GM19372 (cell line): ENCODE results near the gene TJP2.
A peak's percentile ranks its signal among the peaks of the same experiment; 100 is the strongest.
"Not testable (repeated sequence)": the region's sequence is repeated elsewhere in the genome, so short reads cannot be mapped to it uniquely, and the experiment has no call there.

ENCODE experiments used
- ATAC-seq: cut with Tn5 transposase; IDR thresholded peaks from one replicate; pipeline ENCODE4 v1.9.1; 2021; ENCODE audit warnings: mild to moderate bottlenecking, low read depth, moderate library complexity; ENCODE audit not compliant: unreplicated experiment

TJP2 gene

DNA sequence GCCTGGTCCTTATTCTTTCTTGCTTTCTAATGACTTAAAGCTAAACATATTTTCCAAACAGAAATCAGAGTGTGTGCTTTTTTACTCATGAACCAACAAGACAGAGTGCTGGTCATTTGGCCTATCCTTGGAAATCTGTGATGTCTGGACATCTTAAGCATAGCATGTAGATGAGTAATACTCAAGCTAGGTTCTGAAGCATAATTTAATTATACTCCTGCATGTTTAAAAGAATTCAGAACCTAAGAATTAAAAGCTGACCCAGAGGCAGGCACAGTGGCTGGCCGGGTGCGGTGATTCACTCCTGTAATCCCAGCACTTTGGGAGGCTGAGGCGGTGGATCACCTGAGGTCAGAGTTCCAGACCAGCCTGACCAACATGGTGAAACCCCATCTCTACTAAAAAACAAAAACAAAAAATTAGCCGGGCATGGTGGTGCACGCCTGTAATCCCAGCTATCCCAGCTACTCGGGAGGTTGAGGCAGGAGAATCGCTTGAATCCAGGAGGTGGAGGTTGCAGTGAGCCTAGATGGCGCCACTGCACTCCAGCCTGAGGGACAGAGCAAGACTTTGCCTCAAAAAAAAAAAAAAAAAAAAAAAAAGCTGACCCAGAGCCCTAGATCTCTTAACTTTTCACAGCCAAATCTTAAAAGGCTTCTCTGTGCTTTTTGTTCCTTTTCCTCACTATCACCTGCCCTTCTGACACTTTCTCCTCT is 16.2 kb upstream of the TJP2 start:
- ATAC-seq = no peak

DNA sequence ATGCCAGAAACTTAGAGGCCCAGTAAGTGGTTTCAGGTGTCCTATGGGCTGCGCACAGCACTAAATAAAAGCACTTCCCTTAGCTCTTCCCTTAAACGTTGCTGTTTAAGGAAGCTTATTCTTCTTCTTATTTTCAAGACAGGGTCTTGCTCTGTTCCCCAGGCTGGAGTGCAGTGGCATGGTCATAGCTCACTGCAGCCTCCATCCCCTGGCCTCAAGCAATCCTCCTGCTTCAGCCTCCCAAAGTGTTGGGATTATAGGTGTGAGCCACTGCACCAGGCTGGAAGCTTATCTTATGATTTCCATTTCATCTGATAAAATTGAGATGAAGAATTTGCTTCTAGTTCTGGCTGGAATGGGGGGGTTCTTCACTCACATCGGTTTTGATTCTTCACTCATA is 15.6 kb upstream of the TJP2 start:
- ATAC-seq = no peak

DNA sequence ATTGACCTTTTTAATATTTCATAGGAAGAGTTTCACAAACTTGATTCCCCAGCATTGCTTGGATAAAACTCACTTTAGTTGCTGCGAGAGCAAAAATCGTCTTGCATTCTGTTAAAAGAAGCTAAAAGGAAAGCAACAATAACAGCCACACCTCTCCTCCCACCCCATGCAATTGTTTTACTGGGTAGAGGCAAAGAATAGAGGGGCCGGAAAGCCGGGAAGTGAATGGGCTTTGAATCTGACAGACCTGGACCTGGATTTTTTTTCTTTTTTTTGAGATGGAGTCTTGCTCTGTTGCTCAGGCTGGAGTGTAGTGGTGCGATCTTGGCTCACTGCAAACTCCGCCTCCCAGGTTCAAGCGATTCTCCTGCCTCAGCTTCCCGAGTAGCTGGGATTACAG is 9.5 kb upstream of the TJP2 start:
- ATAC-seq = not testable (repeated sequence)

DNA sequence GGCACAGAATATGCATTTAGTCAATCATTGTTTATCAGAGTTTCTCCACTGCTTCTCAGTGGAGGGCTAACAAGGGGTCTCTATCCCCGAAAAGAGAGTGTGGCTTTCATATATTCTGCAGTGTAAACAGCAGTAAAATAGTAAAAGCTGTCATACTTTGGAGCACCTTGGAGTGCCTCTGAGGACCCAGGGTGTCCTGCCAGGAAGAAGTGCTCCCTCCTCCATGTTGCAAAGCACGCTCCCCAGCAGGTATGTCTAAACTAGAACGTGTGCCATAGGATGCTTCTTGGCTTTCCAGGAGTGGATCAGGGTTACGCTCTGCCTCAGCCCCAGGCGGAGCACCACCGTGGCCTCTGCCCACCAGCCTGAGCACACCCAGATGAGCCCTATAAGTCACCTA is 8.5 kb upstream of the TJP2 start:
- ATAC-seq = no peak

DNA sequence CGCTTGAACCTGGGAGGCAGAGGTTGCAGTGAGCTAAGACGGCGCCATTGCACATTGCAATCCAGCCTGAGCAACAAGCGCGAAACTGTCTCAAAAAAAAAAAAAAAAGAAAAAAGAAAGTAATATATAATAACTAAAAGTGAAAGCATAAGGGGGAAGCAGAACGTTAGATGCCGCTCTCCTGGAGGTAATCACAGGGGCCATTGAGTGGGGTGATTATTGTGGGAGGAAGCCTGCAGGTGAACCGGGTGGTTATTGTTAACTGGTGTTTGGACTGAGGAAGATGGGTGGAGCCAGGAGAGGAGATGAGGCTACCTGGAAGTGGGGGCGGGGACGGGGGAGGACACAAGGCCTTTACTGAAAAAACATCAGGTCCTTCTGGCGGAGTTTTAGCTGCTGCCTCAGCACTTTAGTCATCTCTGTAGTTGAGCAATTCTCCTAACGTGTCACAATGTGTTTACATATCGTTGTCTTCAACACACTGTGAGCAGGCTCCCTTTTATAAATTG is 5.3 kb upstream of the TJP2 start:
- no peak for ATAC-seq

DNA sequence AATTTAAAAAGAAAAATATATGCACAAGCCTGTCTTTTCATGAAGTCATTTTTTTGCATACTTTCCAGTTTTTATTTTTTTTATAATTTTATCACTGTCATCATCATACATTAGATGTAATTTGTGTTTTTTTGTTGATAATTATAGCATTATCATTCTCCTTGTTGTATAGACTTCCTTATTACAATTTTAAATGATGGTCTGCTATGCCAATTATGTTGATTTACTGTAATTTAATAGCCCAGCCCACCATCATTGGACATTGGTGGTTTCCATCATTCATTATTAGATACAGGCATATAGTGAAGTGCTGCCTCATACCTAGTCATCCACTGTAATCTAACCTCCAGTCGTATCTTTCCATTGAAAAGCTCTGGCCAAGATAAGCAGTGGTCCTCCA is 3.8 kb upstream of the TJP2 start:
- no peak for ATAC-seq

DNA sequence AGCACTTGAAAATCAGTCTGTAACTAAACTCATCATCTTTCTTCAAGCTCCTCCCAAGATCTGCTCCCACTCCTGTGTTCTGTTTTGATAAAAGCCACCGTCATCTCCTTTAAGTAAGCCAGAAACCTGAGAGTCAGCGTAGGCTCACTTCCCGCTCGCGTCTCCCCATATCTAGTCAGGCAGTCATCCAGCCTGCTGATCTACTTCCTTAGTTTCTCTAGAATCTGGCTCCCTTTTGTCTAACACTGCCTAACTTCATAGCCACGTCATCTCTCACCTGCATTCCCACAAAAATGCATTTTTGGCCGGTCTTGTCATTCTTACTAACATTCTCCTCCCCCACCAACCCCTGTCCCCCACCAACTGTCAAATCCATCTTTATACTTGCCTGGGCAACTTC is 3.0 kb upstream of the TJP2 start:
- ATAC-seq = no peak

DNA sequence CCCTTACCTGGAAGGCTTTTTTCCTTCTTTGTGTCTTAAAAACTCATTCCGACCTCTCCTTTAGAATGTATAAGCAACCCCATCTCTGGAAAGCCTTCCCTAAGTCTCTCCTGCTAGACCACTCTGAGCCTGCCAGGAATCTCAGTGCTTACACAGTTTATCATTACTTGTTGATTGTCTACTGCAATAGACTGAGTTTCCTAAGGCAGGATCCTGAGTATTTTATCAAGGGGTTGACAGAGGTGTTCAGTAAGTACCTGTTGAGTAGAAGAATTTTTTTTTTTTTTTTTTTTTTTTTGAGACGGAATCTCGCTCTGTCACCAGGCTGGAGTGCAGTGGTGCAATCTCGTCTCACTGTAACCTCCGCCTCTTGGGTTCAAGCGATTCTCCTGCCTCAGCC is 2.6 kb upstream of the TJP2 start:
- no peak for ATAC-seq

DNA sequence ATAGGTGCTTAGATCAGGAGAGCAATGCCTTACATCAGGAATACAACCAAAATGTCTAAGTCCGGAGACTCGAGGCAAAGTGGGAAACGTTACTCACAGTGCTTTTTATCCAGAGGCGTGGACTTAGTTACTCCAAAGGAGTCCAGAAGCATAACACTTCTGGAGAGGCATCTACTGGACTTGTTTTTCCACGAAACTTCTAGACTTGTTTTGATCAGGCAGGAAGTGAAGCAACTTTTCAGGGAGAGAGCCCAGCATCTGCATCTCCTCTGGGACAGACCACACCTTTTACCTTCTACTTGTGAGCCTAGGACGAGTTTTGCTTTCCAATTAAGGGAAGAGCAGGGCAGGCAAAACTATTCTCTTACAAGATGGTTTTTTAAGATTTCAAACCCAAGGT is 1.2 kb upstream of the TJP2 start:
- ATAC-seq = no peak

DNA sequence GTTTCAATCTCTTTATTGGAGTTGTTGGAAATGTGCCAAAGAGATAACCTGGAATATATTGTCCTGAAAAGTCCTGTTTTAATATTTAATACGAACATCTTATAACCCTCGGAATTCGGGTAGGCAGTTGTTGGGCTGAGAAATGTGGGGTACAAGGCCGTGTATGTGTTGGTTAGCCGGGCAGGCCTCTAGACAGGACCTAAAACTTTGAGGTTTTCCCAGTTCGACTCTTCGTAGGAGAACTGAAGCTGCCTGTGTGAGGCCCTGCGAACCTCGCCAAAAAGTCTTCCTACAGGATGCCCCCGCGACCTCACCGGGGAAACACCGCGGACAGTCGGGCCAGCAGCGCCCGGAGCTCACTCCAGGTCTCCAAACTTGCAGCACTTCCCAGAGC is 583 bp upstream of the TJP2 start:
- no peak for ATAC-seq

DNA sequence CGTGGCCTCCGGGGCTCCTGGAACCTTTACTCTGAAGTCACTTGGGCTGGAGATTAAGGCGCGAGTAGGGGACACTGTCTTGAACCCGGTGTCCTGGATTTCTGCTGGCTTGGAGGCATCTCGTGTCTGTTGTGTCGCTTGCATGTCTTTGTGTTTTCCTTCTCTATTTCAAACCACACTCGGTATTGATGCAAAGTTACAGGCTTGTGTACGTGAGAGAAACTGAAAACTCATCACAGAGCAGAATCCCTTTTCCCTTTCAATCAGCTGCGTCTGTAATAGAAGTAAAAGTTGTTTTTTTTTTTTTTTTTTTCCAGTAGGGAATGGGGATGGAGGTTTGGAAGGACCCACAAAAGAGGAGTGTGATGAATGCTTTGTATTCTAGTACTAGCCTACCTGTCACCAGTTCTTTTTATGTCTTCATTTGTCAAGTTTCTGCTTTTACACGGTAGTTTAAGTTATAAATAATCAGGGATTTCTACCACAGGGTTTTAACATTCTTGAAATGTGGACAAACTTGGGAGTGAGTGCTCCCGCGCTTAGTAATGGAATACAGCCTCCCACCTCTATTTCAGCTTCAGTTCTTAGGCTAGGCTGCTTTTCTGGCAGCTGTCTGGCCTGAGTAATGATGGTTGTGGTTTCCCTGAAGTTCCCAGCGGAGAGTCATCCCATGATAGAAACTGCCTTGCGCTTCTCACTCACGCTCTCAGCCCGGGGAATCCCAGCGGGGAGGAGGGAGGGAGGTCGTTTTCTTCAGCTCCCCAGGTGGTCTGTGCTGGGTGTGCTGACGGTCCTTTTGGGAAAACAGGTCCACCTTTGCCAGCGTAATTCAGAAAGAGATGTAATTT is 763 bp downstream of the TJP2 start:
- peak; percentile 31 for ATAC-seq

DNA sequence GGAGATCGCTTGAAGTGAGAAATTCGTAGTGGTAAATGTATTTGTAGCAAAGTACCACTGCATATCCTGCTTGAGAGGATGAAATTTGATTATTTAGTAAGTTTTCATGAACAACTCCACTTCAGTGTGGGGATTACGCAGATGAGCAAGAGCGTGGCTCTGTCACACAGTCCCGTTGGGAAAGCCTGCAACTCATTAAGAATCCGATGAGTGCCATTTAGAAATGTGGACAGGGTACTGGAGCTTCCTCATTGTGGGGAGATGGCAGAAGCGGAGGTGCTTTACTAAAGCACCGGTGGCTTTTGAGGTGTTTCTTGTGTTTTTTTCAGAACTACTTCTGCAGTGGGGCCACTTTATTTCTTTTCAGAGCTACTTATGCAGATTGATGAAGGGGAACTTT is 1.4 kb downstream of the TJP2 start:
- ATAC-seq = peak; percentile 31

DNA sequence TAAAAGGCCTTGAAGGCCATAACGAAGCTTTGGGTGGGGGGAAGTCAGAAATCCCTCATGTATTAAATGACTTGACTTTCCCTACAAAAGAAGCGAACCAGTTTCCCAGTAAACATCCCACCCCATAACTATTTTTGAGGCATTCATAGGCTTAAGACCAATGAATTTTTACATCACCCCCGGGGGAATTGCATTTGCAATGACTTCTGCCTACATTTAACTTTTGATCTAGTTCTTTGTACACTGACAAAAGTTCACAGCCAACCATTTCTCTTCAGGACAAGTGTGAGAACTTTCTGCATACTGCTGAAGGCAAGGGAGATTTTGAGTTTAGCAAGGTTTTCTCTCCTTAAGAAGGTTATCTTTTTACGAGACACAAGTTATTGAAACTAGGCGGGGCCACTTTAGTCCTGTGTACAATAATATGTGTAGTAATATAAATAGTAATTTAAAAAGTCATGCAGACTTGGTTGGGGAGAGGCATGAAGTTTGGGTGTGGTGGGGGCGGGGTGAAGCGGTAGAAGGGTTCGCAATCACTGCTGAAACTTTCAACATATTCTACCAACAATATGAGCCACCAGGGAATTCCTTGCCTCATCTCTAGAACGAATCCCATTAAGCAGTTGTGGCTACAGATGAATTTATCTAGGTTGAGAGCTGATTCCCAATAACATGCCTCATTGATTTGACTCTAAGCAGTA is 2.5 kb downstream of the TJP2 start:
- no peak for ATAC-seq

DNA sequence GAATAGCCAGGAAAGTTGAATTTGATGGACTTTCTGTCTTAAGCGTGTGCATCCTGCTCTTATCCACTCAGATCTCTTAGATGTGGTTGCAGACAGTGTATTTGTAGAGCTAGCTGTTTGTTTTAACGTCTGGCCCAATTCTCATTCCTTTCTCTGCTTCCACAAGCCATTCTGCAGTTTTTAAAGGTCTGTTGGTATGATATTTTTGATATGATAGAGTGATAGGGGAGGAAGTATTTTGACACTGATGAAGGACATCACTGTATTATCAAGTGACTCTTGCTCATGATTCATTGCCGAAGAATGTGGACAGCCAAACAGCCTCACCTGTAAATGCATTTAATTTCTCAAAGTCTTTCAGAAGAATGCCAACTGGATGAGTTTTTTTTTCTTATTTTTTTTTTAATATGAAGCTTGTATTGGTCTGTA is 4.5 kb downstream of the TJP2 start:
- no peak for ATAC-seq

DNA sequence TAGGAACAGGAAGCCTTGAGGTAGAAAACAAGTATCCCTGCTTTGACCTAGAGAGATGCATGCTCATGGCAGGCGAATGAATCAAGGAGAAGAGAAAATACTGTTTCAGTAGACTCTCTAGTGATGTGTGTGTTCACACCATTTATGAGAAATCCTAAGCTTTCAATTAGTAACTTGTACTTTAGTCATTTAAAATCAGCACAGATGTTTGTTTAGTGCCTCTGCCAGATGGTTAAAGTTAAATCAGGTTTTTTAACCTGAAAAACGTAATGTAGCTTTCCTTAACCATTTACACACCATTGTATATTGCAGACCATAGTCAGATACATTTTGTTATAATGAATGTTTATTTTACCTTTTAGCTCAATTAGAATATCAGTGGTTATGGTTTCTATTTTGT is 5.0 kb downstream of the TJP2 start:
- ATAC-seq = no peak

DNA sequence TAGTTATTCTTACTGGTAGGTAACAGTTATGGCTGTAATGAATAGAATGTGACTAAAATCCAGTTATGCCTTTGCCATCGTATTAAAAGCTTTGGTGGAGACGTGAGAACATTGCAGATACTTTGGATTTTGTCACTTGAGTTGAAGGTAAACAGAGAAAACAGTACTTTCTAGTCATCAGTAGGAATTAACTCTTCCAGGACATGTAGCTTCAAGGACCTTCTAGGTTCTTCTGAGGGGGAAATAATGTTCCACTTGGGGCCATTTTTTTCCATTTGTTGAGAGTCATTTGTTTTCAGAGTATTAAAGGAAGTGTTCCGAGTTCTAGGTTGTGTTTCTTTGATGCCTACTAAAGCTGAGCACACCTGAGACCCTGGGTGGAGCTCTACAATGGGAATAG is 6.1 kb downstream of the TJP2 start:
- ATAC-seq = no peak

DNA sequence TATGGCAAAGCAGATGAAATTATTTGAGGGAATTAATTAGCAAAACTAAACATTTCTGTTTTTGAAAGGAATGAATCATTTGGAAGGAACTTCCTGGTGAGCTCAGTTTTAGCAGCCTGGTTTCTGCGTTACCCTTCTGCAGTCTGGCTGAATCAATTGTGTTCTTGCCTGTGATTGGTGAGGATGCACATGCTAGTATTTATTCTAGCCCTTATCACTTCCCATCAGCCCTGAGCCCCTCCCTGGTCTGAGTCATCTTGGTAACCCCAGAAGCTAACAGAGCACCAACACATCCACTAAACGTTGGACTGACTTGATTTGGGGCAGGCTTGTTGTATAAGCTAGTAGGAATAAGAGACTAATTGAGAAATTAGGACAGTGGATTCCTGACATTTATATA is 6.6 kb downstream of the TJP2 start:
- ATAC-seq = no peak

DNA sequence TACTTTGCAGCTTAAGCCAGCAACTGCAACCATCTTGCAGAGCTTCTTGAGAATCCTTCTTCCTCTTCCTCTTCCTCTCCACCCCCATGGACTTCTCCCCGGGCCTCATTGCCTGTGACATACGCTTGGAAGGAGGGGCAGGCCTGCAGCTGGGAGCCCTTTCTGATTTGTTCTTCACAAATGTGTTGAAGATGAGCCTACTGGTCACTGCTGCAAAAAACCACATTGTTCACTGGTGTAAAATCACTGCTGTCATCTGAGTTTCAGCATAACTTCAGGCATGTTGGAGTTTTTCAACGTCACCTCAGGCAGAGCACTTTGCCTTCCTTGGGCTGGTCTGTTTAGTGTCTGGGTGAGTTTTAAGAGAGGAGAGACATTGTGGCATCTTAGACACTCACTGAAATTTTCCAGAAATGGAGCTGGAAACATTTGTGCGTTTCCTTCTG is 7.9 kb downstream of the TJP2 start:
- no peak for ATAC-seq

DNA sequence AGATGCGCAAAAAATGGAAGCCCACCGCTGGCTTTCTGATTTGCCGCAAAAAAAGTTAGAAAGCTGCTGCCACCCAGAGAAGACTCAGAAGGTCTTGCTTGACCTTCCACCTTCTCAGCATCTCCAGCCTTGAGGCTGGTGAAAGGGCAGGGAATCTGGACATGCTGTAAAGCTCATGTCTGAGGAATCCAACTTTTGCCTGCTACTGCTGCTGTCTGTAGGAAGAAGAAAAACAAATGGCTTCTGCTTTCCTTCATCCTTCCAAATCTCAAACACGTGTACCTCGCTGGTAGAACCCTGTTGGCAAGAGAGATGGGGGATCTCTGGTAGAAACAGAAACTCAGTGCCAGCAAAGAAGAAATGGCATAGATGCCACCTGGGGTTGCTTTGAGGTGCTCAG is 10.2 kb downstream of the TJP2 start:
- no peak for ATAC-seq

DNA sequence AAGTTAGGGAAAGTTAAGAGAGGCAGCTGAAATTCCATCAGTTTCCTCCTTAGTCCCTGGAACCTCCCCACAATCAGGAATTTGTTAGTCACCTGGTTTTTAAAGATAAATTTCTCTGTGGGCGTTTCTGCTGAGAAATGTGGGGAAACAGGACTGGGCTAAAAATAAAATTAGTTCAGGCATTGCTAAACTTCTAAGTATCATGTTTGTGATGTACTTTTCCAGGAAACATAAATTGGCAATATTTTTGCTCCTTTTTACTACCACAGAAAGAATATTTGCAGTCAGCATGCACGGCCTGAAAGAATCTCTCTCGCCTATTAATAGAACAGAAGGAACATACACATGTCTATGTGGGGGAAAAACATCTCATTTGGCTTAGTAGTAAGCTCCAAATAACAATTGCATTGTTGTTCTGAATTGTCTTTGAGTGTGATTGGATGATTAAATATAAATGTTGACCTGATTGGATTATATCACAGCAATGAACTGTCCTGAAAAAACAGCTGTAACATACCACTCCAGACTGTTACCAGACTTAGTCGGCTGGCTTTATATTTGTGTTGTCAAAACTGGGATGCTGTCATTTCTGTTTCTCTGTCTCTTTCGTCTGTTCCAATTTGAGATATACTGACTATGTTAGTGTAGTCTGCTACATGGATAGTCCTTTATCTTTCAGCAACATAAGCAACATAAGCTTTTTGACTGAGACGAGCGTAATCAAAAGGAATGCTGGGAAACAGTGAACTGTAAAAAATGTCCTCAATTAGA is 12.9 kb downstream of the TJP2 start:
- no peak for ATAC-seq
